Sigmoid colon (tissue), 7 donors: Measurements from ENCODE around the gene ACSL5. TPM values are rescaled to one million over a fixed set of nuclear protein-coding genes. Genes with fewer than 3 reads are reported as not detected.

ENCODE experiments used
- DNase-seq: peaks from one replicate; pipeline ENCODE4 v3.0.0-alpha.2; 2019
- H3K27ac ChIP-seq, 4 donors: fragments of 200-600 bp; sonication (generic); one replicate each; pipeline ENCODE4 v1.5.1; 2016 to 2019; ENCODE audit warnings: mild to moderate bottlenecking in 1 of 4
- H3K27me3 ChIP-seq, 3 donors: fragments of 200-600 bp; sonication (generic); one replicate each; pipeline ENCODE4 v1.5.1; 2019; ENCODE audit warnings: mild to moderate bottlenecking in 1 of 3
- H3K36me3 ChIP-seq, 4 donors: fragments of 200-600 bp; sonication (generic); one replicate each; pipeline ENCODE4 v1.5.1; 2016 to 2019
- H3K4me1 ChIP-seq, 4 donors: fragments of 200-600 bp; sonication (generic); one replicate each; pipeline ENCODE4 v1.5.1; 2017 to 2019
- H3K4me3 ChIP-seq, 4 donors: fragments of 200-600 bp; sonication (generic); one replicate each; pipeline ENCODE4 v1.5.1; 2017 to 2019; ENCODE audit warnings: mild to moderate bottlenecking in 2 of 4, moderate library complexity in 1 of 4
- H3K9me3 ChIP-seq, 4 donors: fragments of 200-600 bp in 3 of 4; sonication (generic) in 3 of 4; one replicate each; pipeline versions ENCODE4 v1.5.1 to v1.6.1; 2013 to 2019
- EP300 ChIP-seq, 4 donors: sonication (generic); formaldehyde crosslinking; IDR thresholded peaks; one replicate each; pipeline ENCODE4 v1.6.1; 2017; ENCODE audit warnings: antibody characterized with exemption in 4 of 4
- POLR2A ChIP-seq, 2 donors: fragments of 450-650 bp; IDR thresholded peaks; one replicate each; pipeline ENCODE4 v1.6.1; 2016; ENCODE audit warnings: antibody characterized with exemption in 2 of 2, mild to moderate bottlenecking in 2 of 2, moderate library complexity in 2 of 2
- POLR2AphosphoS5 ChIP-seq, 4 donors: sonication (generic); formaldehyde crosslinking; IDR thresholded peaks; one replicate each; pipeline ENCODE4 v1.6.1; 2017; ENCODE audit warnings: antibody characterized with exemption in 4 of 4
- WGBS, 2 donors: extraction: QIAGEN DNeasy Blood & Tissue Kit; methylation state at CpG; one replicate each; pipeline ENCODE4 v1.1.7; 2013; 5-methylcytosine and 5-hydroxymethylcytosine counted together
- intact Hi-C: fragments of 100-400 bp; cut with DNase I; formaldehyde crosslinking; loops from one replicate; pipeline ENCODE4 v1.15.1; 2023
- polyA plus RNA-seq, 3 donors: library from polyadenylated mRNA; stranded (reverse); fragments of 200-250 nt; gene quantifications; one replicate each; pipeline ENCODE4 v1.2.3, GENCODE V29; 2013
- total RNA-seq, 4 donors: library from RNA; depleted of rRNA; stranded (reverse); fragments of >200 nt; gene quantifications; one replicate each; pipeline ENCODE4 v1.1.0, GENCODE V29; 2016
- TF ChIP-seq, protein P1 (sequence below), 4 experiments: fragments of 450-650 bp in 3 of 4; fragments of 200-600 bp in 1 of 4; IDR thresholded peaks; one replicate each; pipeline ENCODE4 v1.5.1; 2016 to 2019; ENCODE audit warnings: antibody characterized with exemption in 4 of 4, mild to moderate bottlenecking in 3 of 4, moderate library complexity in 2 of 4
- donor health status: healthy with polysubstance abuse.
- donor health status: Bipolar disorder and iron deficiency.
- donor health status: healthy.

Gene ACSL5
- total and polyA plus RNA-seq, 7 donors = 5.3 to 96.8 (median 9.4) TPM

DNA sequence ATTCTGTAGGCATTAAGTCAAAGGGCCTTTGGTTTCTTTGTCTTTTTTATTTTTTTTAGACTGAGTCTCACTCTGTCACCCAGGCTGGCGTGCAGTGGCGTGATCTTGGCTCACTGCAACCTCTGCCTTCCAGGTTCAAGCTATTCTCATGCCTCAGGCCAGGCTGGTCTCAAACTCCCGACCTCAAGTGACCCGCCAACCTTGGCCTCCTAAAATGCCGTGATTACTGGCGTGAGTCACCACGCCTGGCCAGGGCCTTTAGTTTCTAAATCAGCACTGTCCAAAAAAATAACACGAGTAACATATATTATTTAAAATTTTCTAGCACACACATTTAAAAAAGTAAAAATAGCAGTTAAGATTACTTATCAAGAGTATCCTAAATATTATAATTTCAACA is 11.1 kb upstream of the ACSL5 start:
- no peak overlapping the region for H3K4me3 ChIP-seq
- DNase-seq = no peak
- peak overlapping the region in 1 of 4 donors; percentile 31 for H3K27ac ChIP-seq
- no peaks in the 10 kb centered on the region for H3K9me3 ChIP-seq
- peaks cover 0 to 19% (median 9%) of the 10 kb centered on the region in 4 donors for H3K4me1 ChIP-seq
- no peaks in the 10 kb centered on the region for H3K27me3 ChIP-seq
- no peaks in the 10 kb centered on the region for H3K36me3 ChIP-seq
- WGBS, 2 donors = 18 to 62% methylated on average over 8 of the region's 8 CpGs
- TF ChIP-seq EP300 (IDR thresholded peaks at IDR 0.05) (no peak), POLR2A (IDR thresholded peaks at IDR 0.05) (no peak), POLR2AphosphoS5 (IDR thresholded peaks at IDR 0.05) (no peak)
- TF ChIP-seq, protein P1, sequence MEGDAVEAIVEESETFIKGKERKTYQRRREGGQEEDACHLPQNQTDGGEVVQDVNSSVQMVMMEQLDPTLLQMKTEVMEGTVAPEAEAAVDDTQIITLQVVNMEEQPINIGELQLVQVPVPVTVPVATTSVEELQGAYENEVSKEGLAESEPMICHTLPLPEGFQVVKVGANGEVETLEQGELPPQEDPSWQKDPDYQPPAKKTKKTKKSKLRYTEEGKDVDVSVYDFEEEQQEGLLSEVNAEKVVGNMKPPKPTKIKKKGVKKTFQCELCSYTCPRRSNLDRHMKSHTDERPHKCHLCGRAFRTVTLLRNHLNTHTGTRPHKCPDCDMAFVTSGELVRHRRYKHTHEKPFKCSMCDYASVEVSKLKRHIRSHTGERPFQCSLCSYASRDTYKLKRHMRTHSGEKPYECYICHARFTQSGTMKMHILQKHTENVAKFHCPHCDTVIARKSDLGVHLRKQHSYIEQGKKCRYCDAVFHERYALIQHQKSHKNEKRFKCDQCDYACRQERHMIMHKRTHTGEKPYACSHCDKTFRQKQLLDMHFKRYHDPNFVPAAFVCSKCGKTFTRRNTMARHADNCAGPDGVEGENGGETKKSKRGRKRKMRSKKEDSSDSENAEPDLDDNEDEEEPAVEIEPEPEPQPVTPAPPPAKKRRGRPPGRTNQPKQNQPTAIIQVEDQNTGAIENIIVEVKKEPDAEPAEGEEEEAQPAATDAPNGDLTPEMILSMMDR (IDR thresholded peaks at IDR 0.05) = no peak
- intact Hi-C loops = no loop called here

DNA sequence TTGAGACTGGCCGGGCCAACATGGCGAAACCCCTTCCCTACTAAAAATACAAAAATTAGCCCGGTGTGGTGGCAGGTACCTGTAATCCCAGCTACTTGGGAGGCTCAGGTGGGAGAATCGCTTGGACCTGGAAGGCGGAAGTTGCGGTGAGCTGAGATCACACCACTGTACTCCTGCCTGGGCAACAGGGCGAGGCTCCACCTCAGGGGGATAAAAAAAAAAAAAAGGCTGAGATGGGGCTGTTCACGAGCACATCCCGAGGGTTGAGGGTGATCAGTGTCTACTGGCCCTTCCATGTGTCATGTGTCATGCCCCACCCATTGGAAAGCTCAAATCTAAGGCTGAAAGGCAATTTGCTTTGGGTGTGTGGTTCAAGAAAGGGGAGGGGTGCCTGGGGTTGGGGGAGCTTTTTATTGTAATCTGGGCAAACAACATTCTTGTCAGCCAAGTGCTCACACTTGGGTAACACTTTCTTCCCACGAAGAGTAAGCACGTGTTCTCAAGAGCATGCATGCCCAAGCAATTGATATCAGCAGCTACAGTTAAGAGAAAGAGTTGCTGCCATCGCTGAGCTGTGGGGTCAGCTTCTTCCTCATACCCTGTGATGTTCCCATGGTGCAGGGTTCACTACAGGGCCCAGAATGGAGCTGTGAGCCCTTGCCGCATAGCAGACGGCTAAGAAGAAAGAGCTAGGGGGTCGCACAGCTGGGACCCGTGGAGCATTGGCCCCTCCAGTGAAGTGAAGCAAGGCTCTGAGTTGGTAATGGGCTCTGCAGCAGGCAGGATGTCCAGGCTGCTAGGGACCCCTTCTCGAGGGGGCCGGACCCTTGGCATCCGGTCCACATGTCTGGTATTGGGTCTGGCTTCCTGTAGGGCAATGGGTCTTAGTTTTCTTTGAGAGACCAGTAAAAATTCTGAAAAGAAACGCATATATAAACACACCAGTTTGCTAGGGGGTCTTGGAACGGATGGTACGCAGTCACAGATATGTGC is 9.9 kb upstream of the ACSL5 start:
- Histone ChIP-seq H3K27ac (no peak overlapping the region), H3K36me3 (no peaks in the 10 kb centered on the region), H3K4me3 (no peak overlapping the region), H3K9me3 (no peaks in the 10 kb centered on the region), H3K27me3 (no peaks in the 10 kb centered on the region), H3K4me1 (peaks cover 0 to 19% (median 9%) of the 10 kb centered on the region in 4 donors)
- WGBS, 2 donors = 56 to 87% methylated on average over 22 of the region's 22 CpGs
- TF ChIP-seq, protein P1 (IDR thresholded peaks at IDR 0.05) = no peak
- TF ChIP-seq EP300 (IDR thresholded peaks at IDR 0.05) (no peak), POLR2AphosphoS5 (IDR thresholded peaks at IDR 0.05) (no peak)
- intact Hi-C loops = no loop called here
- DNase-seq = no peak

DNA sequence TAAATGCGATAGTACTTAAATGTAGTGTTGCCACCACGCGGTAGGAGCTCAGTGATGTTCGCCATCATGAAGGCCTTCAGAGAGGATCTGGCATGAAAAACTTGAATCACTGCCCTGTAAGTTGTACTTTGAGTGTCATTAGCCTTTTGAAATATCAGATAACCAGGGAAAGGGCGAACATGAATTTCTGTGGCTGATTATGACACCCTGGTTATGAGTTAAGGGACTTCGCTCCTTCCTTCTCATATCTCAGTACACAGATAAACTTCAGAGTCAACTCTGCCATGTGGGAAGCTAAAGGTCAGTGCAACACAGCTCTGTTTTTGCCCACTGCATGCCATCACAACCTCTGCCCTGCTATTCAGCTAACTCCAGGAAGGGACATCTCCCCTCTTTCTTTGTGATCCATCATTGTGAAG is 8.9 kb upstream of the ACSL5 start:
- H3K4me1 ChIP-seq = peaks cover 0 to 19% (median 9%) of the 10 kb centered on the region in 4 donors
- TF ChIP-seq EP300 (IDR thresholded peaks at IDR 0.05) (no peak), POLR2AphosphoS5 (IDR thresholded peaks at IDR 0.05) (no peak), POLR2A (IDR thresholded peaks at IDR 0.05) (no peak)
- TF ChIP-seq, protein P1 (IDR thresholded peaks at IDR 0.05) = no peak
- H3K4me3 ChIP-seq = no peak overlapping the region
- intact Hi-C loops = no loop called here
- no peaks in the 10 kb centered on the region for H3K27me3 ChIP-seq
- no peaks in the 10 kb centered on the region for H3K9me3 ChIP-seq
- no peak overlapping the region for H3K27ac ChIP-seq
- no peaks in the 10 kb centered on the region for H3K36me3 ChIP-seq
- no peak for DNase-seq
- 24 to 79% methylated on average over 6 of the region's 6 CpGs for WGBS, 2 donors

DNA sequence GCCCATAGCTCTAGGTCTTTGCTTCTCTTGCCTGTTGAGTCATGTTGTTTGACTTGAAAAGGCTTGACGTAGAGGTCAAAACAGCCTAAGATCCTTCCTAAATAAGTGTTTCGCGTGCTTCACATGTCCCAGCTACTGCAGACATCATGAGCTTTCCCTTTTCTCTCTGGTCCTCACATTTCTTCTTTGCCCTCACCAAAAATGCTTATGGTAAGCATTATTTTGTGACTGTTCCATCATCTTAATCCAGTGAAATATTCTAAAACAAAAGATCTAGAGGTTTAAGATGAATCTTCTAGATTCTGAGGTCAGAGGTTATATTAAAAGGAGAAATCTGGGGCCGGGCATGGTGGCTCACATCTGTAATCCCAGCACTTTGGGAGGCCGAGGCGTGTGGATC is 8.5 kb upstream of the ACSL5 start:
- no peaks in the 10 kb centered on the region for H3K27me3 ChIP-seq
- intact Hi-C loops = no loop called here

More for the DNA sequence above, 8.5 kb upstream of the ACSL5 start:
- Histone ChIP-seq H3K27ac (no peak overlapping the region), H3K4me1 (peaks cover 0 to 19% (median 9%) of the 10 kb centered on the region in 4 donors), H3K9me3 (no peaks in the 10 kb centered on the region), H3K4me3 (no peak overlapping the region), H3K36me3 (no peaks in the 10 kb centered on the region)
- no peak for TF ChIP-seq EP300 (IDR thresholded peaks at IDR 0.05)
- no peak for TF ChIP-seq POLR2AphosphoS5 (IDR thresholded peaks at IDR 0.05)
- TF ChIP-seq, protein P1 (IDR thresholded peaks at IDR 0.05) = no peak
- TF ChIP-seq POLR2A (IDR thresholded peaks at IDR 0.05) = no peak
- 85 to 90% methylated on average over 6 of the region's 6 CpGs for WGBS, 2 donors
- no peak for DNase-seq
